Liver (tissue), 9 donors: Measurements from ENCODE around the gene SNCG. TPM values are rescaled to one million over a fixed set of nuclear protein-coding genes. Genes with fewer than 3 reads are reported as not detected.

Experiments
- DNase-seq: peaks from one replicate; pipeline ENCODE4 v3.0.0-alpha.2; 2017; ENCODE audit warnings: low spot score
- H3K27ac ChIP-seq, 2 donors: one replicate each; pipeline ENCODE4 v1.7.0; 2013; ENCODE audit warnings: inconsistent platforms in 2 of 2, low read length in 2 of 2, control low read depth in 1 of 2, low read depth in 1 of 2, mild to moderate bottlenecking in 1 of 2
- H3K27me3 ChIP-seq, 4 donors: one replicate each; pipeline versions ENCODE4 v1.6.1 to v1.7.0; 2013; ENCODE audit warnings: low read length in 3 of 4, inconsistent platforms in 1 of 4, mild to moderate bottlenecking in 1 of 4, moderate library complexity in 1 of 4; ENCODE audit not compliant: control insufficient read depth in 4 of 4, insufficient read depth in 4 of 4
- H3K36me3 ChIP-seq, 4 donors: one replicate each; pipeline versions ENCODE4 v1.6.1 to v1.7.0; 2013; ENCODE audit warnings: low read length in 3 of 4, mild to moderate bottlenecking in 3 of 4, low read depth in 1 of 4, moderate library complexity in 1 of 4; ENCODE audit not compliant: control insufficient read depth in 4 of 4, insufficient read depth in 3 of 4
- H3K4me1 ChIP-seq, 4 donors: one replicate each; pipeline versions ENCODE4 v1.6.1 to v1.7.0; 2013; ENCODE audit warnings: low read length in 3 of 4, mild to moderate bottlenecking in 3 of 4, moderate library complexity in 1 of 4; ENCODE audit not compliant: control insufficient read depth in 4 of 4, insufficient read depth in 4 of 4
- H3K4me3 ChIP-seq, 3 donors: one replicate each; pipeline versions ENCODE4 v1.6.1 to v1.7.0; 2013; ENCODE audit warnings: low read length in 3 of 3, control low read depth in 1 of 3, low read depth in 1 of 3, mild to moderate bottlenecking in 1 of 3
- H3K9ac ChIP-seq, 2 donors: one replicate each; pipeline ENCODE4 v1.7.0; 2013; ENCODE audit warnings: low read length in 2 of 2, mild to moderate bottlenecking in 2 of 2, moderate library complexity in 2 of 2, control low read depth in 1 of 2, low read depth in 1 of 2
- H3K9me3 ChIP-seq, 4 donors: one replicate each; pipeline versions ENCODE4 v1.6.1 to v1.7.0; 2013; ENCODE audit warnings: low read length in 3 of 4; ENCODE audit not compliant: control insufficient read depth in 4 of 4
- CTCF ChIP-seq: fragments of 150-350 bp; IDR thresholded peaks from 2 replicates; pipeline ENCODE4 v1.5.1; 2017; ENCODE audit warnings: improper control_type of control experiment, low read depth, low read length; ENCODE audit not compliant: missing input control
- FOXA1 ChIP-seq: IDR thresholded peaks from 2 replicates; pipeline ENCODE4 v1.6.1; 2016; ENCODE audit warnings: antibody characterized with exemption
- FOXA2 ChIP-seq: IDR thresholded peaks from 2 replicates; pipeline ENCODE4 v1.6.1; 2016; ENCODE audit warnings: antibody characterized with exemption
- GABPA ChIP-seq, 2 donors: IDR thresholded peaks in 1 of 2; conservative IDR thresholded peaks in 1 of 2; 2 replicates each; pipeline ENCODE4 v1.6.1; 2016; ENCODE audit warnings: antibody characterized with exemption in 2 of 2, mild to moderate bottlenecking in 1 of 2, moderate library complexity in 1 of 2
- HNF4A ChIP-seq, 2 donors: conservative IDR thresholded peaks; 2 replicates each; pipeline ENCODE4 v1.6.1; 2016; ENCODE audit warnings: antibody characterized with exemption in 2 of 2, mild to moderate bottlenecking in 2 of 2
- HNF4G ChIP-seq: IDR thresholded peaks from 2 replicates; pipeline ENCODE4 v1.6.1; 2016; ENCODE audit warnings: antibody characterized with exemption
- JUND ChIP-seq, 2 donors: IDR thresholded peaks; 2 replicates each; pipeline ENCODE4 v1.6.1; 2016; ENCODE audit warnings: antibody characterized with exemption in 2 of 2
- MAX ChIP-seq: IDR thresholded peaks from 2 replicates; pipeline ENCODE4 v1.6.1; 2016; ENCODE audit warnings: antibody characterized with exemption
- NR2F2 ChIP-seq: IDR thresholded peaks from 2 replicates; pipeline ENCODE4 v1.6.1; 2016; ENCODE audit warnings: antibody characterized with exemption
- RAD21 ChIP-seq, 2 donors: IDR thresholded peaks; 2 replicates each; pipeline ENCODE4 v1.6.1; 2016; ENCODE audit warnings: antibody characterized with exemption in 2 of 2, mild to moderate bottlenecking in 2 of 2
- REST ChIP-seq: IDR thresholded peaks from 2 replicates; pipeline ENCODE4 v1.6.1; 2016; ENCODE audit warnings: antibody characterized with exemption, mild to moderate bottlenecking
- RXRA ChIP-seq, 2 donors: IDR thresholded peaks; 2 replicates each; pipeline ENCODE4 v1.6.1; 2017 to 2018; ENCODE audit warnings: antibody characterized with exemption in 2 of 2, mild to moderate bottlenecking in 1 of 2
- SP1 ChIP-seq: IDR thresholded peaks from 2 replicates; pipeline ENCODE4 v1.6.1; 2018; ENCODE audit warnings: antibody characterized with exemption, mild to moderate bottlenecking
- TAF1 ChIP-seq: conservative IDR thresholded peaks from 2 replicates; pipeline ENCODE4 v1.6.1; 2016; ENCODE audit warnings: antibody characterized with exemption, mild to moderate bottlenecking
- ZBTB33 ChIP-seq: IDR thresholded peaks from 2 replicates; pipeline ENCODE4 v1.6.1; 2016; ENCODE audit warnings: antibody characterized with exemption
- WGBS: extraction: QIAGEN DNeasy Blood & Tissue Kit; methylation state at CpG from one replicate; pipeline ENCODE4 v1.1.7; 2013; 5-methylcytosine and 5-hydroxymethylcytosine counted together
- polyA plus RNA-seq, 2 donors: library from polyadenylated mRNA; stranded (reverse) in 1 of 2; unstranded in 1 of 2; fragments of 200-250 nt in 1 of 2; fragments of >200 nt in 1 of 2; fragmentation: Nextera tagmentation in 1 of 2; extraction: Ambion mirVana in 1 of 2; gene quantifications; one replicate each; pipeline versions ENCODE4 v1.2.1 to v1.2.3, GENCODE V29; 2013 to 2015
- total RNA-seq, 2 donors: library from RNA; depleted of rRNA; stranded (reverse); fragments of >200 nt; gene quantifications; one replicate each; pipeline ENCODE4 v1.2.3, GENCODE V29; 2014
- donor health status: healthy.
- donor health status: healthy.
- donor health status: healthy.
- donor health status: healthy.
- donor health status: healthy.

SNCG gene
- total and polyA plus RNA-seq, 4 donors, result 0.84 to 2.6 (median 1.7) TPM

- Histone ChIP-seq H3K36me3 (no peaks in the 10 kb centered on the region), H3K9ac (peak overlapping the region in 1 of 2 donors; percentile 14), H3K9me3 (no peaks in the 10 kb centered on the region), H3K4me3 (peak overlapping the region in 1 of 3 donors; percentile 17), H3K27ac (peak overlapping the region; percentile 21 to 65), H3K27me3 (no peaks in the 10 kb centered on the region), H3K4me1 (peaks cover 2 to 28% (median 15%) of the 10 kb centered on the region in 4 donors)
- no peak for DNase-seq
- TF ChIP-seq RAD21 (IDR thresholded peaks at IDR 0.05) (no peak), JUND (IDR thresholded peaks at IDR 0.05) (no peak), FOXA2 (no peak), HNF4A (conservative IDR thresholded peaks at IDR 0.05) (no peak), FOXA1 (no peak), RXRA (IDR thresholded peaks at IDR 0.05) (no peak), HNF4G (no peak), SP1 (no peak), REST (no peak), GABPA (IDR thresholded peaks at IDR 0.05 in 1 of 2, conservative IDR thresholded peaks at IDR 0.05 in 1 of 2) (no peak), NR2F2 (no peak), CTCF (no peak), ZBTB33 (no peak), TAF1 (no peak), MAX (no peak)
- WGBS, result 85% methylated on average over 7 of the region's 7 CpGs
These were observed 1.5 kb upstream of the SNCG start for GRCh38 chr10:86956848-86957448.
